Measurements from ENCODE around the gene CAPN1. TPM values are rescaled to one million over a fixed set of nuclear protein-coding genes. Genes with fewer than 3 reads are reported as not detected.
A peak's percentile ranks its signal among the peaks of the same experiment; 100 is the strongest.

The CAPN1 gene
- total and polyA plus RNA-seq, 2 of the 13 experiments (the other 11 are each of a cell fraction or from before 2014, with no cell fraction given): 57.3 to 82.6 TPM

DNA sequence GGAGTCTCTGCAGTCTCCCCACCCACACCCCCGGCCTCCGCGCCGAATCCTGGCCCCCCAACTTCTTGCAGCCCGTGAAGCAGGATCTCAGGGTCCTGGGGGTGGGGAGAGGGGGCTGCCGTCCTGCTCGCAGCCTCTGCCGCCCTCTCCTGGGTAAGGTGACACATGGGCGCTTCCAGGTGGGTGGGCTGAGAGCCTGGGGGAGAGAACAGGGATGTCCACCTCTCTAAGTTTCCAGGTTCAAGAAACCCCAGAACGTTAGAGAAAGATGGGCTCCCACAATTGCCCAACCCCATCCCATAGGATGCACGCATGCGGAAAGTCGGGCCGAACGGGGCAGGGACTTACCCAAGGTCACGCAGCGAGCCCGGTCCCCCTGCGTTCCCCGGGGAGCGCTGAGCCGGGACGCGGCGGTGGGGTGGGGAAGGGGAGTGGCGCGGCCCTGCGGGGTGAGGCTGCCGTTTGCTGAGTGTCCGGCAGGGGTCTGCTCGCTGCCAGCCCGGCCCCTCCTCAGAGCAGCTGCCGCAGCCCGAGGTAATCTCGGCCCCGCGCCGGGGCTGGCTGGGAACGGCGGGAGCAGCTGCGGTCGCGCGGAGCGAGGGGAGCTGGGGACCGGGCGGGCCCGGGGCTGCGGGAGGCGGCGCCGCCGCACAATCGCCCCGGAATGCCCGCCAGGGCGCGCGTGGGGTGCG, 705 bp upstream of the CAPN1 start (continued):
- TF ChIP-seq PRMT3 (CRISPR knock-in tag; IDR thresholded peaks at IDR 0.05; ENCODE audit: borderline replicate concordance, low read depth) (no peak), EHMT2 (IDR thresholded peaks at IDR 0.05; ENCODE audit: borderline replicate concordance, low read depth, low read length) (no peak), ZNF782 (CRISPR knock-in tag; IDR thresholded peaks at IDR 0.05; ENCODE audit: borderline replicate concordance) (no peak), ZNF230 (CRISPR knock-in tag; IDR thresholded peaks at IDR 0.05) (no peak), ZNF331 (CRISPR knock-in tag; IDR thresholded peaks at IDR 0.05) (0 out of 2 replicates have a peak, but pooled peaks have one; percentile 7), ZSCAN25 (CRISPR knock-in tag; IDR thresholded peaks at IDR 0.05) (peak; percentile 63; the same call in 1 of the 2 replicates), PCBP1 (IDR thresholded peaks at IDR 0.05; ENCODE audit: borderline replicate concordance, low read depth, low read length) (no peak), RFXAP (CRISPR knock-in tag; IDR thresholded peaks at IDR 0.05; ENCODE audit: borderline replicate concordance) (no peak)
- TF ChIP-seq, protein P1, sequence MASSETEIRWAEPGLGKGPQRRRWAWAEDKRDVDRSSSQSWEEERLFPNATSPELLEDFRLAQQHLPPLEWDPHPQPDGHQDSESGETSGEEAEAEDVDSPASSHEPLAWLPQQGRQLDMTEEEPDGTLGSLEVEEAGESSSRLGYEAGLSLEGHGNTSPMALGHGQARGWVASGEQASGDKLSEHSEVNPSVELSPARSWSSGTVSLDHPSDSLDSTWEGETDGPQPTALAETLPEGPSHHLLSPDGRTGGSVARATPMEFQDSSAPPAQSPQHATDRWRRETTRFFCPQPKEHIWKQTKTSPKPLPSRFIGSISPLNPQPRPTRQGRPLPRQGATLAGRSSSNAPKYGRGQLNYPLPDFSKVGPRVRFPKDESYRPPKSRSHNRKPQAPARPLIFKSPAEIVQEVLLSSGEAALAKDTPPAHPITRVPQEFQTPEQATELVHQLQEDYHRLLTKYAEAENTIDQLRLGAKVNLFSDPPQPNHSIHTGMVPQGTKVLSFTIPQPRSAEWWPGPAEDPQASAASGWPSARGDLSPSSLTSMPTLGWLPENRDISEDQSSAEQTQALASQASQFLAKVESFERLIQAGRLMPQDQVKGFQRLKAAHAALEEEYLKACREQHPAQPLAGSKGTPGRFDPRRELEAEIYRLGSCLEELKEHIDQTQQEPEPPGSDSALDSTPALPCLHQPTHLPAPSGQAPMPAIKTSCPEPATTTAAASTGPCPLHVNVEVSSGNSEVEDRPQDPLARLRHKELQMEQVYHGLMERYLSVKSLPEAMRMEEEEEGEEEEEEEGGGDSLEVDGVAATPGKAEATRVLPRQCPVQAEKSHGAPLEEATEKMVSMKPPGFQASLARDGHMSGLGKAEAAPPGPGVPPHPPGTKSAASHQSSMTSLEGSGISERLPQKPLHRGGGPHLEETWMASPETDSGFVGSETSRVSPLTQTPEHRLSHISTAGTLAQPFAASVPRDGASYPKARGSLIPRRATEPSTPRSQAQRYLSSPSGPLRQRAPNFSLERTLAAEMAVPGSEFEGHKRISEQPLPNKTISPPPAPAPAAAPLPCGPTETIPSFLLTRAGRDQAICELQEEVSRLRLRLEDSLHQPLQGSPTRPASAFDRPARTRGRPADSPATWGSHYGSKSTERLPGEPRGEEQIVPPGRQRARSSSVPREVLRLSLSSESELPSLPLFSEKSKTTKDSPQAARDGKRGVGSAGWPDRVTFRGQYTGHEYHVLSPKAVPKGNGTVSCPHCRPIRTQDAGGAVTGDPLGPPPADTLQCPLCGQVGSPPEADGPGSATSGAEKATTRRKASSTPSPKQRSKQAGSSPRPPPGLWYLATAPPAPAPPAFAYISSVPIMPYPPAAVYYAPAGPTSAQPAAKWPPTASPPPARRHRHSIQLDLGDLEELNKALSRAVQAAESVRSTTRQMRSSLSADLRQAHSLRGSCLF (CRISPR knock-in tag; IDR thresholded peaks at IDR 0.05; ENCODE audit: borderline replicate concordance): no peak
- TF ChIP-seq, protein P2, sequence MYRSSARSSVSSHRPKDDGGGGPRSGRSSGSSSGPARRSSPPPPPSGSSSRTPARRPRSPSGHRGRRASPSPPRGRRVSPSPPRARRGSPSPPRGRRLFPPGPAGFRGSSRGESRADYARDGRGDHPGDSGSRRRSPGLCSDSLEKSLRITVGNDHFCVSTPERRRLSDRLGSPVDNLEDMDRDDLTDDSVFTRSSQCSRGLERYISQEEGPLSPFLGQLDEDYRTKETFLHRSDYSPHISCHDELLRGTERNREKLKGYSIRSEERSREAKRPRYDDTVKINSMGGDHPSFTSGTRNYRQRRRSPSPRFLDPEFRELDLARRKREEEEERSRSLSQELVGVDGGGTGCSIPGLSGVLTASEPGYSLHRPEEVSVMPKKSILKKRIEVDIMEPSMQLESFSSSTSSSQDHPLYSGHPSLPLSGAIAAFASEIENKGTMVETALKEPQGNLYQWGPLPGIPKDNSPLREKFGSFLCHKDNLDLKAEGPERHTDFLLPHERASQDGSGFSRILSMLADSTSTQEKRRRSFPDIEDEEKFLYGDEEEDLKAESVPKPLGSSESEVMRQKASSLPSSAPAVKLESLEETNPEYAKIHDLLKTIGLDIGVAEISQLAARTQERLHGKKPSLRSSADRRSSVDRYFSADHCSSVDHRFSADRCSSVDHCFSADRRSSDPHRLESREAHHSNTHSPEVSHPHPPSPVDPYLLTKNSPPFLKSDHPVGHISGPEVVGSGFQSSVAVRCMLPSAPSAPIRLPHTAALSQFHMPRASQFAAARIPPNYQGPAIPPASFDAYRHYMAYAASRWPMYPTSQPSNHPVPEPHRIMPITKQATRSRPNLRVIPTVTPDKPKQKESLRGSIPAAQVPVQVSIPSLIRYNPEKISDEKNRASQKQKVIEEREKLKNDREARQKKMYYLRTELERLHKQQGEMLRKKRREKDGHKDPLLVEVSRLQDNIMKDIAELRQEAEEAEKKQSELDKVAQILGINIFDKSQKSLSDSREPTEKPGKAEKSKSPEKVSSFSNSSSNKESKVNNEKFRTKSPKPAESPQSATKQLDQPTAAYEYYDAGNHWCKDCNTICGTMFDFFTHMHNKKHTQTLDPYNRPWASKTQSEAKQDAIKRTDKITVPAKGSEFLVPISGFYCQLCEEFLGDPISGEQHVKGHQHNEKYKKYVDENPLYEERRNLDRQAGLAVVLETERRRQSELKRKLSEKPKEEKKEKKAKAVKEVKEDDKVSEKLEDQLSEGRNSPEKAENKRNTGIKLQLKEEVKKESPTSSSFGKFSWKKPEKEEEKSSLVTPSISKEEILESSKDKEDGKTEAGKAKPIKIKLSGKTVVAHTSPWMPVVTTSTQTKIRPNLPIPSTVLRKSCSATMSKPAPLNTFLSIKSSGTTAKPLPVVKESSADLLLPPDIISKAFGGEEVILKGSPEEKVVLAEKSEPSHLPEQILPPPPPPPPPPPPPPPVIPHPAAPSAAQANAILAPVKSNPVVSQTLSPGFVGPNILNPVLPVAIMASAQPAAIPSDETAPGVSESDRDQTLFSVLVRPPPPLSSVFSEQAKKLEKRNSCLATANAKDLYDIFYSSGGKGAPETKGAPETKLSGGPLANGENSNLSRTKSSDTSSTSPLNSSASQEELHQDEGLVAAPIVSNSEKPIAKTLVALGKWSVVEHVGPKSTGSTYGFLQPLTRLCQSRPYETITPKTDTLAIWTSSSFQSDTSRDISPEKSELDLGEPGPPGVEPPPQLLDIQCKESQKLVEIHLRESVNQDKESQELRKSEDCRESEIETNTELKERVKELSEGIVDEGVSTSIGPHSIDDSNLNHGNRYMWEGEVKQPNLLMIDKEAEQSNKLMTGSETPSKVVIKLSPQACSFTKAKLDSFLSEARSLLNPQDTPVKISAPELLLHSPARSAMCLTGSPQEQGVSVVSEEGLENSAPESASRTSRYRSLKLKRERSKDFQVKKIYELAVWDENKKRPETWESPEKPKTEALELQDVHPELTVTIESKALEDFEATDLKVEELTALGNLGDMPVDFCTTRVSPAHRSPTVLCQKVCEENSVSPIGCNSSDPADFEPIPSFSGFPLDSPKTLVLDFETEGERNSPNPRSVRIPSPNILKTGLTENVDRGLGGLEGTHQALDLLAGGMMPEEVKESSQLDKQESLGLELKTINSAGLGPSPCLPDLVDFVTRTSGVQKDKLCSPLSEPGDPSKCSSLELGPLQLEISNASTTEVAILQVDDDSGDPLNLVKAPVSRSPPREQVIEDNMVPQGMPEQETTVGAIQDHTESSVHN (CRISPR knock-in tag; IDR thresholded peaks at IDR 0.05): no peak
- TF ChIP-seq, protein P3, sequence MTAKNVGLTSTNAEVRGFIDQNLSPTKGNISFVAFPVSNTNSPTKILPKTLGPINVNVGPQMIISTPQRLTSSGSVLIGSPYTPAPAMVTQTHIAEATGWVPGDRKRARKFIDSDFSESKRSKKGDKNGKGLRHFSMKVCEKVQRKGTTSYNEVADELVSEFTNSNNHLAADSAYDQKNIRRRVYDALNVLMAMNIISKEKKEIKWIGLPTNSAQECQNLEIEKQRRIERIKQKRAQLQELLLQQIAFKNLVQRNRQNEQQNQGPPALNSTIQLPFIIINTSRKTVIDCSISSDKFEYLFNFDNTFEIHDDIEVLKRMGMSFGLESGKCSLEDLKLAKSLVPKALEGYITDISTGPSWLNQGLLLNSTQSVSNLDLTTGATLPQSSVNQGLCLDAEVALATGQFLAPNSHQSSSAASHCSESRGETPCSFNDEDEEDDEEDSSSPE (CRISPR knock-in tag; IDR thresholded peaks at IDR 0.05): no peak
- TF ChIP-seq, protein P4, sequence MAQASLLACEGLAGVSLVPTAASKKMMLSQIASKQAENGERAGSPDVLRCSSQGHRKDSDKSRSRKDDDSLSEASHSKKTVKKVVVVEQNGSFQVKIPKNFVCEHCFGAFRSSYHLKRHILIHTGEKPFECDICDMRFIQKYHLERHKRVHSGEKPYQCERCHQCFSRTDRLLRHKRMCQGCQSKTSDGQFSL (CRISPR knock-in tag; IDR thresholded peaks at IDR 0.05): peak; percentile 58
